GM18507 (cell line): ENCODE data around the gene KITLG.
"Not testable (repeated sequence)": the region's sequence is repeated elsewhere in the genome, so short reads cannot be mapped to it uniquely, and the experiment has no call there.

Experiments used
- DNase-seq: peaks from one replicate; pipeline ENCODE4 v3.0.0; 2011; ENCODE audit warnings: low read depth; ENCODE audit not compliant: insufficient read length; ENCODE audit errors: extremely low spot score
- FAIRE-seq: peaks from 2 replicates; lab custom pipeline; 2011; peaks lifted over from hg19 to GRCh38; lab: Jason Lieb, UNC

Gene KITLG

GRCh38 chr12:88547949-88548348 is 32.3 kb downstream of the KITLG start:
- not testable (repeated sequence) for FAIRE-seq, DNase-seq

DNA sequence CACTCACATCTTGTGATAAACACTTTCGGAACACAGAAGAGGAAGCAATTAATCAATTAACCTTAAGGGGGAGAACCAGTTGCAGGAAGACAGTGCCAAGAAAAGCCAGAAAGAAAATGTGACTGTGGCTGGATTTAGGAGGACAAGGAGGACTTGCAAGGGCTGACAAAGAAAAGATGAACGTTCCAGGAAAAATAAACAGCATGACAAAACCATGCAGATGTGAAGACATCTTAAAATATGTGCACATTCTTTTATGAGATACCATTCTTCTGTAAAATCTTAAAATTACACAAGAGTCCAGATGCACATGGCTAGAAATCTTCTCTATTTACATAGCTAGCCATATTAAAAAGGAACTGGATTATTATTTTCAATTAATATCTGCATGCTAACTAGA is 33.4 kb downstream of the KITLG start:
- FAIRE-seq (no peak), DNase-seq (no peak)

- no peak for FAIRE-seq
- no peak for DNase-seq
Observed at GRCh38 chr12:88546226-88546625, 34.0 kb downstream of the KITLG start.

DNA sequence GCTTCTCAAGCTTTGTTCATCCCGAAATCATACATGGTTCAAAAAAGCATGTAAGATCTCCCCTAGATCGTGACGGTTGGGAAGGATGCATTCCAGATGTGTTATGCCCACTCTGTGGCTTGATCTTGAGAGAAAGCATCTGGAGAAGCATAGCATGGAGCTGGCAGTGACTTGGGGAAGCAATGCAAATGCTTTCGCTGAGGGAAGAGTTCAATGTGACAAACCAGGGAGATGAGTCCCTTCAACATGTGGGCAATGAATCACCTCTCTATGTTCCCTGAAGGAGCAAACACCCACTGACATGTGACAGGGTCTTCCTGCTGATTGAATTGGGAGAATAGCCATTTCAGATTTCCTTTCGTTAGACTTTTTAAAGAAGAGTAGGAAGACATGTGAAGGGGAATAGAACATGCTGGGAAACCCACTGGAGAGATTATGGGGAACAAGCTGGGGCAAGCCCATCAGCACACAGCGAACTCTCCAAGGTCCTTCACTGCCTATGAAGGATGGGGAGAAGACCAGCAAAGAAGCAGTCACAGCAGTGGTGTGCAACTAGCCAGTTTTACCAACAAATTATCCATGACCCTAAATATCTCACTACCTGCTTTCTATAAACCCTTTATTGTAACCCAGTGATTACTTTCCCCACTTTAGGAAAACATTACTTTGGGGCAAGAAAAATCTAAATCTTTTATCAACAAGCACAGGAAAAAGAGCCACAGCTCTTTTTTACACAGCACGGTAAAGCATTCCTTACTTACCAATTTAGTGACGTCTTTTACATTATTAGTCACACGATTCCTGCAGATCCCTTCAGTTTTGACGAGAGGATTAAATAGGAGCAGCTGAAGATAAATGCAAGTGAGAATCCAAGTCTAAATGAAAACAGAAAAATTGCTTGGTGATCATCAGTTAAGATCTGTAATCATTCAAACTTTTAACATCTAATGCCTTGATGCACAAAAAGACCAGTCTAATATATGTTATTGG is 35.0 kb downstream of the KITLG start:
- FAIRE-seq, result no peak
- no peak for DNase-seq

- FAIRE-seq, result no peak
- no peak for DNase-seq
Observed at GRCh38 chr12:88539893-88540292, 40.4 kb downstream of the KITLG start.

DNA sequence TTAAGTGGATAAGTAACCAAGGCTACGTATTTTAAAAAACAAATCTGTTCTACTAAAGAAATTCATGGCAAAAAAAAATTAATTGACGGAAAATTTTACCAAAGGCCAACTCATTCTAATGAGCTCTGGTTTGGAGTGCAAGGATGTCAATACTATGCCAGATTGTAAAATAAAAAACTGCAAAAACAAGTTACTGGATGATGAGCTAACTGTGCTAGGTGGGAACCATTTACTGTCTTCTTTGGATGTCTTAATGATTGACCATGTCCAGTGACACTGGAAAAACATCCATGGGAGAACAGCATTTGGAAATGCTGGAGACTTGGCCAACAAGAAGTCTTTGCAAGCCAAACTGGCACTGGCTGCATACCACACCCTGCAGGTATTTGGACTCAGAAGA is 41.6 kb downstream of the KITLG start:
- FAIRE-seq (no peak), DNase-seq (no peak)

DNA sequence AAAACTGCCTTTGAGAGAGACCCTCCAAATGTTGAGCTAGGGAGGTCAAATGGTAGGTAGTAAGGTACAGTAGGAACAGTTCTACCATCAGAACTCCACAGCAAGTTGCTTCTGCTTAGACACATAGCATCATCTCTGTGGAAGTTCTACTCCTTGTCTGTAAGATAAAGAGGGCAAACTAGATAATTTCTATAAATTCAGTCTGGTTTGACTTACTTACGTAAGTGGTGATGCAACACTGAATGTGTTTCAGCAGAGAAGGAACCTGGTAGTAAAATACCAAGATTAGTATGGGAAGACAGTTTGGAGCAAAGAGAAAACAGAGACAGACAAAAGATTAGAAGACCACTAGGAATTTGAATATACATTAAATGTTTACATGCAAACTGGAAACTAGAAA is 42.0 kb downstream of the KITLG start:
- DNase-seq (no peak), FAIRE-seq (no peak)

- FAIRE-seq, result no peak
- no peak for DNase-seq
Observed at GRCh38 chr12:88530868-88531267, 49.4 kb downstream of the KITLG start.

GRCh38 chr12:88529531-88530488 is 50.5 kb downstream of the KITLG start:
- FAIRE-seq (no peak), DNase-seq (no peak)

DNA sequence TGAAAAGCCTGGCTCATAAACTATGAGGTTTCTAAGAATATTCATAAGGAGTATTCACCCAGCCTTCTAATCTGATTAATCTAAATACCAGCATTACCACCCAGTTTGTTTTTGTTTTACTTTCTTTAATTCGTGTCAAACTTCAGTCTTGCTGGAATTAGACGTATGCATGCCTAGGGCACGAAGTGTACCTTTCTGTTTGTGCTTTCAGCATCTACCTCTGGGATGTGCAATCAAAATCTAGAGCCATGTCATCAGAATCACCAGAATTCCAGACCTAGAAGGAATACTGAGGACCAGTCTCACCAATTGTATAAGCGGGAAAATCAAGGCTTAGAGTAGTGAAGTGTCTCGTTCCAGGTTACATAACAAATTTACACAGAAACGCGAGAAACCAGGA is 57.3 kb downstream of the KITLG start:
- FAIRE-seq (no peak), DNase-seq (no peak)

- FAIRE-seq (no peak), DNase-seq (no peak)
Observed at GRCh38 chr12:88520436-88520820, 59.8 kb downstream of the KITLG start.

- DNase-seq, result no peak
- FAIRE-seq, result no peak
Observed at GRCh38 chr12:88519802-88520435, 60.4 kb downstream of the KITLG start.

- DNase-seq (no peak), FAIRE-seq (no peak)
Observed at GRCh38 chr12:88518863-88519403, 61.3 kb downstream of the KITLG start.

GRCh38 chr12:88516811-88517210 is 63.5 kb downstream of the KITLG start:
- no peak for DNase-seq
- FAIRE-seq, result no peak

DNA sequence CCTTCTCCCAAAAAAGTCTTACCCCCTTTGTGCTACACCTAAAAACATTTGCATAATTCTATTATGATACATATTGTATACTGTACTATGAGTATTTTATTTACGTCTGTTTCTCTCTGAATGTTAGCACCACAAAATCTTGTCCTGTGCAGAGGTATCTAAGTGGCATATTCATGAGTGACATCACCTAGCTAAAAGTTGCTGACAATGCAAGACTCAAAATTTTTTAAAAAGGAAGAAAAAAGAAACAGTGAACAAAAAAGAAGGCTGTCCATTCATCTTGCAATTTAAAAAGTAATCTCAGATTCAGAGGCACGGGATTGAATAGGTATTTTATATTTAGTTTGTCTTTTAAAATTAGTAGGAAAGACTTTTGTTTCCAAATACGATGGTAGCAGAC is 69.4 kb downstream of the KITLG start:
- DNase-seq (no peak), FAIRE-seq (no peak)

DNA sequence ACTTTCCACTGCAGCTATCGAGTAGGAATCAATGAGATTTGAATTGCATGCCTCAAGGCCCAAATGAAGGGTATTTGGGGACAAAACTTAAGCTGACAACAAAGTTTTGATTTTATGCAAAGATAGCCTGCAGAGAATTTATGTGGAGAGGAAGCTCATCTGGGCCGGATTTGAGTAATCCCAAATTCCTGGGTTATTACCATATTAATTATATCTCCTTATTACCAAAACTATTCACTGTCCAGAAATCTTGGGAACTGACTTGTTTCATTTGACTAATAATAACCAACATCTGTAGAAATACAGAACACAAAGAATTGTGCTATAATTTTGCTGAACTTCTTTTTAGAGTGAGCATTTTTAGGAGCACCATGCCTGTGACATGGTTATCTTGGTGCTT is 70.4 kb downstream of the KITLG start:
- FAIRE-seq (no peak), DNase-seq (no peak)

DNA sequence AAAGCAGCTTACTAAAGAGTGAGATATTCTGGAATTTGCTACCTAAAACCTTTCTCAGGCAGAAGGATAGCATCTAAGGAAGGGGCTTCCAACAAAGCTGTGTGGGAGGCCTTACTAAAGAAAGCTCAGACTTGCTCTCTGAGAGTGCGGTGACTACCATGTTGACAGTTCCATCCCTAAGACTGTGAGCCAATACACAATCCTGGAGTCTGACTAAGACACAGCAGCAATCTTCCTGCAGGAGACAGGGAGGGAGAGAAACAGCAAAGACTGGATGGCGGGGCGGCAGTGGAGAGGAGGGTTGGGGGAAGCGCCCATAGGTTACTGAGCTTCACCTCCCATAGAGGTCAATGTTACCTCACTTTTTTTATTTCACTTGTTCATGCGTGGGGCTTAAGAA is 70.9 kb downstream of the KITLG start:
- DNase-seq, result no peak

DNA sequence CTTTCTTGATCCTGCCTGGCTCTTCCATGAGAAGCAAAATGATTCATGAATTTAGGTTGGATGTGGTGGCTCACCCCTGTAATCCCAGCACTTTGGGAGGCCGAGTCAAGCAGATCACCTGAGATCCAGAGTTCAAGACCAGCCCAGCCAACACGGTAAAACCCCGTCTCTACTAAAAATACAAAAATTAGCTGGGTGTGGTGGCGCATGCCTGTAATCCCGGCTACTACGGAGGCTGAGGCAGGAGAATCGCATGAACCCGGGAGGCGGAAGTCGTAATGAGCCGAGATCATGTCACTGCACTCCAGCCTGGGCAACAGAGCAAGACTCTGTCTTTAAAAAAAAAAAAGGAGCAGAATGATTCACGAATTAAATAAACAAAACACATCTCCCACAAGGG is 72.4 kb downstream of the KITLG start:
- not testable (repeated sequence) for FAIRE-seq, DNase-seq

More for the DNA sequence above, 70.9 kb downstream of the KITLG start:
- FAIRE-seq, result no peak

- FAIRE-seq, result no peak
- DNase-seq, result no peak
Observed at GRCh38 chr12:88507270-88507669, 73.0 kb downstream of the KITLG start.

DNA sequence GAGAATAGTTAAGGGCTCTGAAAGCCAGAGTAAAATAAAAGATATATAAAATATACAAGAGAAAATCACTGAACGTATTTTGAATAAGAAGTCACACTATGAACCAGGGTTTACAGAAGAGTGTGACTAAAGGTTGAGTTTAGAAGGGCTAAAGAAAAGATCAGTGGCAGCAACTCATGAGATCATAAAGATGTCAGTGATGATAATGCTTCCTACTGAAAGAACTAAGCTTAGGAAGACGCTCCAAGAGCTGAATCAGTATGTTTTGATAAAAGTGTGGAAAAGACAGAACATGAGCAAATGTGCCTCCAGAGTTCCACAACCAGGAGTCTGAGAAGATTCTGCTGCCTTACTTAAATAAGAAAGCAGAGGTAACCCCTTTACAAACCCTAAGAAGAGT is 74.6 kb downstream of the KITLG start:
- DNase-seq, result no peak
- no peak for FAIRE-seq
